Activated T-cell treated with anti-CD3 and anti-CD28 coated beads, Interleukin-2, amount 50 U/mL, for 48 hours (primary cell): ENCODE results near the gene NOP56.
A peak's percentile ranks its signal among the peaks of the same experiment; 100 is the strongest.

Experiments
- DNase-seq, 2 experiments: peaks; one replicate each; pipeline ENCODE4 v3.0.0-alpha.2; 2020

NOP56 gene

GRCh38 chr20:2705931-2706645 lies 53.7 kb downstream of the NOP56 start:
- DNase-seq: no peak

GRCh38 chr20:2706688-2707352 lies 54.4 kb downstream of the NOP56 start:
- DNase-seq: peak in 1 of 2 experiments; percentile 19

- peak in 1 of 2 experiments; percentile 13 for DNase-seq
These were observed 55.1 kb downstream of the NOP56 start for GRCh38 chr20:2707353-2708072.
